HepG2 (cell line): ENCODE data around the gene PIP4K2C. TPM values are rescaled to one million over a fixed set of nuclear protein-coding genes. Genes with fewer than 3 reads are reported as not detected.

Experiments
- HDAC2 ChIP-seq: sonication (generic); formaldehyde crosslinking; IDR thresholded peaks from 2 replicates; pipeline ENCODE4 v1.4.0; 2020; ENCODE audit warnings: missing genetic modification reagents
- KLF15 ChIP-seq: sonication (generic); formaldehyde crosslinking; IDR thresholded peaks from 2 replicates; pipeline ENCODE4 v1.8.1; 2023; ENCODE audit warnings: borderline replicate concordance, mild to moderate bottlenecking, inconsistent platforms, missing genetic modification reagents, mixed read lengths
- NCOR1 ChIP-seq: fragments of 200-600 bp; sonication (generic); IDR thresholded peaks from 2 replicates; pipeline ENCODE4 v1.7.0; 2017; ENCODE audit warnings: antibody characterized with exemption, low read length, borderline replicate concordance
- SKI ChIP-seq: fragments of 450-650 bp; IDR thresholded peaks from one replicate; pipeline ENCODE4 v1.6.1; 2018; ENCODE audit warnings: mild to moderate bottlenecking; ENCODE audit not compliant: partially characterized antibody
- ZBTB8A ChIP-seq: sonication (generic); formaldehyde crosslinking; IDR thresholded peaks from 2 replicates; pipeline ENCODE4 v1.4.0; 2020; ENCODE audit warnings: mild to moderate bottlenecking, low read depth, missing genetic modification reagents, borderline replicate concordance
- ZNF138 ChIP-seq: sonication (generic); formaldehyde crosslinking; IDR thresholded peaks from 2 replicates; pipeline ENCODE4 v1.5.0; 2020; ENCODE audit warnings: mild to moderate bottlenecking, low read depth, missing genetic modification reagents
- ZNF350 ChIP-seq: sonication (generic); formaldehyde crosslinking; IDR thresholded peaks from 2 replicates; pipeline ENCODE4 v1.4.0; 2020; ENCODE audit warnings: mild to moderate bottlenecking, low read depth, missing genetic modification reagents, borderline replicate concordance
- ZNF501 ChIP-seq: sonication (generic); formaldehyde crosslinking; IDR thresholded peaks from 2 replicates; pipeline ENCODE4 v1.5.1; 2020; ENCODE audit warnings: mild to moderate bottlenecking, moderate library complexity, missing genetic modification reagents
- ZNF543 ChIP-seq: sonication (generic); formaldehyde crosslinking; IDR thresholded peaks from 2 replicates; pipeline ENCODE4 v1.4.0; 2020; ENCODE audit warnings: mild to moderate bottlenecking, missing genetic modification reagents
- ZNF557 ChIP-seq: sonication (generic); formaldehyde crosslinking; IDR thresholded peaks from 2 replicates; pipeline ENCODE4 v1.4.0; 2020; ENCODE audit warnings: missing genetic modification reagents
- ZNF607 ChIP-seq: sonication (generic); formaldehyde crosslinking; IDR thresholded peaks from 2 replicates; pipeline ENCODE4 v1.5.1; 2020; ENCODE audit warnings: missing genetic modification reagents, mild to moderate bottlenecking, borderline replicate concordance
- ZNF672 ChIP-seq: sonication (generic); formaldehyde crosslinking; IDR thresholded peaks from 2 replicates; pipeline ENCODE4 v1.8.1; 2022; ENCODE audit warnings: missing genetic modification reagents
- ZNF737 ChIP-seq: sonication (generic); formaldehyde crosslinking; IDR thresholded peaks from 2 replicates; pipeline ENCODE4 v1.5.0; 2020; ENCODE audit warnings: missing genetic modification reagents, mild to moderate bottlenecking, borderline replicate concordance
- polyA plus RNA-seq, 8 experiments: library from polyadenylated mRNA; depleted of rRNA in 3 of 8; stranded (reverse) in 7 of 8; unstranded in 1 of 8; fragments of >200 nt; fragmentation: Illumina TruSeq in 4 of 8; extraction: Trizol in 4 of 8; gene quantifications; 2 replicates each; pipeline versions ENCODE4 v1.2.1 to v1.2.3, GENCODE V29; 2011 to 2016; ENCODE audit warnings: low read depth in 4 of 8, missing spikeins in 1 of 8, mixed read lengths in 1 of 8; ENCODE audit not compliant: insufficient read depth in 1 of 8
- total RNA-seq, 5 experiments: library from RNA; depleted of rRNA; stranded (reverse); fragments of >200 nt; fragmentation: Illumina TruSeq; extraction: Trizol; gene quantifications; 2 replicates each; pipeline ENCODE4 v1.2.3, GENCODE V29; 2016; ENCODE audit warnings: low read depth in 1 of 5
- TF ChIP-seq, protein P1 (sequence below): sonication (generic); formaldehyde crosslinking; IDR thresholded peaks from 2 replicates; pipeline ENCODE4 v1.4.0; 2020; ENCODE audit warnings: missing genetic modification reagents
- TF ChIP-seq, protein P2 (sequence below), 2 experiments: sonication (generic) in 1 of 2; formaldehyde crosslinking in 1 of 2; IDR thresholded peaks; 2 replicates each; pipeline versions ENCODE4 v1.4.0 to v1.6.1; 2016 to 2020; ENCODE audit warnings: borderline replicate concordance in 1 of 2, low read depth in 1 of 2, mild to moderate bottlenecking in 1 of 2, missing genetic modification reagents in 1 of 2
- TF ChIP-seq, protein P3 (sequence below): sonication (generic); formaldehyde crosslinking; conservative IDR thresholded peaks from 2 replicates; pipeline ENCODE4 v1.4.0; 2020; ENCODE audit warnings: mild to moderate bottlenecking, missing genetic modification reagents, moderate library complexity

Gene PIP4K2C
- total and polyA plus RNA-seq, 2 of the 13 experiments (the other 11 are each of a cell fraction or from before 2014, with no cell fraction given): 23.3 to 26.4 TPM

DNA sequence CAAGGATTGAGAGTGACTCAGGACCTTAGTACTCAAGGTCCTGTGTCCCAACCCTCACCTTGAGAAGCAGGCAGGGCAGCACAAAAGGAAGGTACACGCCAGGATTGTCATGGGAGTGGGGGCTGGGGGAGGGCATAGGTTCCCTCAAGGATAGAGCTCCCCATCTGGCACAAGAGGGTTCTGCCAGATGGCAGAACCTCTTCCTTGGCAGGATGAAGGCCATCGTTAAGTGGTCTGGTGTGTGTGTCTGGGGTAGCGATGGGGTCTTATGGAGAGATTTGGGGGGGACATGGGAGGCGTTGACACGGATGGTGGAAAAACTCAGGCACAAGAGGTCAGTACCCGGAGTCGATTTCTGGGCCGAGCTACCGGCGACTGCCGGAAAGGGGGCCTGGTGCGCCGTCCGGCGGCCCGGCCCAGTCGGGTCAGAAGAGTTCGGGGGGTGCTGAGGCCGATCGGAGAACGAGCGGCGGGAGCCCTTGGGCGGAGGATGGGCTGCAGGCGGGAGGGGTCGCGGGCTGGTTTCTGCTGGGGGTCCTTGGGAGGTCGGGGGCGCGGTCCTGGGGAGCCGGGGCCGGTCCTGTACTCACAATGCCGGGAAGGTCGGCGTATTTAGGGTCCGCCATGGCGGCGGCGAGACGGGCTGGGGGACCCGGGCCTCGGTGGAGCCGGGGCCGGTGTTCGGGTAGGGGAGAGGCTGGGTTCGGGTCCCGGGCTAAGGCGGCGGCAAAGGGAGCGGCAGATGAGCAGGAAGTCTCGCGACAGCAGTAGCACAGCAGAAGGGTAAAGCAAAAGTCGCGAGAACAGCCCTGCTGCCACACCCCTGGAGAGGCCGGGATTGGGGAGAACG, 44.3 kb upstream of the PIP4K2C start, which contains the start of gene DCTN2 (continued):
- TF ChIP-seq, protein P1, sequence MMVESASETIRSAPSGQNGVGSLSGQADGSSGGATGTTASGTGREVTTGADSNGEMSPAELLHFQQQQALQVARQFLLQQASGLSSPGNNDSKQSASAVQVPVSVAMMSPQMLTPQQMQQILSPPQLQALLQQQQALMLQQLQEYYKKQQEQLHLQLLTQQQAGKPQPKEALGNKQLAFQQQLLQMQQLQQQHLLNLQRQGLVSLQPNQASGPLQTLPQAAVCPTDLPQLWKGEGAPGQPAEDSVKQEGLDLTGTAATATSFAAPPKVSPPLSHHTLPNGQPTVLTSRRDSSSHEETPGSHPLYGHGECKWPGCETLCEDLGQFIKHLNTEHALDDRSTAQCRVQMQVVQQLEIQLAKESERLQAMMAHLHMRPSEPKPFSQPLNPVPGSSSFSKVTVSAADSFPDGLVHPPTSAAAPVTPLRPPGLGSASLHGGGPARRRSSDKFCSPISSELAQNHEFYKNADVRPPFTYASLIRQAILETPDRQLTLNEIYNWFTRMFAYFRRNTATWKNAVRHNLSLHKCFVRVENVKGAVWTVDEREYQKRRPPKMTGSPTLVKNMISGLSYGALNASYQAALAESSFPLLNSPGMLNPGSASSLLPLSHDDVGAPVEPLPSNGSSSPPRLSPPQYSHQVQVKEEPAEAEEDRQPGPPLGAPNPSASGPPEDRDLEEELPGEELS (CRISPR knock-in tag): 0 out of 2 replicates have a peak, but pooled peaks have one; percentile 19
- TF ChIP-seq ZNF138 (CRISPR knock-in tag): no peak
- TF ChIP-seq ZNF501: no peak
- no peak for TF ChIP-seq HDAC2 (CRISPR knock-in tag)
- TF ChIP-seq ZNF543 (CRISPR knock-in tag): no peak
- no peak for TF ChIP-seq ZNF737
- TF ChIP-seq, protein P2, sequence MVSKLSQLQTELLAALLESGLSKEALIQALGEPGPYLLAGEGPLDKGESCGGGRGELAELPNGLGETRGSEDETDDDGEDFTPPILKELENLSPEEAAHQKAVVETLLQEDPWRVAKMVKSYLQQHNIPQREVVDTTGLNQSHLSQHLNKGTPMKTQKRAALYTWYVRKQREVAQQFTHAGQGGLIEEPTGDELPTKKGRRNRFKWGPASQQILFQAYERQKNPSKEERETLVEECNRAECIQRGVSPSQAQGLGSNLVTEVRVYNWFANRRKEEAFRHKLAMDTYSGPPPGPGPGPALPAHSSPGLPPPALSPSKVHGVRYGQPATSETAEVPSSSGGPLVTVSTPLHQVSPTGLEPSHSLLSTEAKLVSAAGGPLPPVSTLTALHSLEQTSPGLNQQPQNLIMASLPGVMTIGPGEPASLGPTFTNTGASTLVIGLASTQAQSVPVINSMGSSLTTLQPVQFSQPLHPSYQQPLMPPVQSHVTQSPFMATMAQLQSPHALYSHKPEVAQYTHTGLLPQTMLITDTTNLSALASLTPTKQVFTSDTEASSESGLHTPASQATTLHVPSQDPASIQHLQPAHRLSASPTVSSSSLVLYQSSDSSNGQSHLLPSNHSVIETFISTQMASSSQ (IDR thresholded peaks at IDR 0.05; ENCODE audit: low read depth): no peak
- TF ChIP-seq, protein P2 (CRISPR knock-in tag; IDR thresholded peaks at IDR 0.05; ENCODE audit: borderline replicate concordance): 0 out of 2 replicates have a peak, but pooled peaks have one; percentile 29
- TF ChIP-seq ZBTB8A (CRISPR knock-in tag): 0 out of 2 replicates have a peak, but pooled peaks have one; percentile 38
- TF ChIP-seq KLF15: no peak
- TF ChIP-seq NCOR1: no peak
- TF ChIP-seq, protein P3, sequence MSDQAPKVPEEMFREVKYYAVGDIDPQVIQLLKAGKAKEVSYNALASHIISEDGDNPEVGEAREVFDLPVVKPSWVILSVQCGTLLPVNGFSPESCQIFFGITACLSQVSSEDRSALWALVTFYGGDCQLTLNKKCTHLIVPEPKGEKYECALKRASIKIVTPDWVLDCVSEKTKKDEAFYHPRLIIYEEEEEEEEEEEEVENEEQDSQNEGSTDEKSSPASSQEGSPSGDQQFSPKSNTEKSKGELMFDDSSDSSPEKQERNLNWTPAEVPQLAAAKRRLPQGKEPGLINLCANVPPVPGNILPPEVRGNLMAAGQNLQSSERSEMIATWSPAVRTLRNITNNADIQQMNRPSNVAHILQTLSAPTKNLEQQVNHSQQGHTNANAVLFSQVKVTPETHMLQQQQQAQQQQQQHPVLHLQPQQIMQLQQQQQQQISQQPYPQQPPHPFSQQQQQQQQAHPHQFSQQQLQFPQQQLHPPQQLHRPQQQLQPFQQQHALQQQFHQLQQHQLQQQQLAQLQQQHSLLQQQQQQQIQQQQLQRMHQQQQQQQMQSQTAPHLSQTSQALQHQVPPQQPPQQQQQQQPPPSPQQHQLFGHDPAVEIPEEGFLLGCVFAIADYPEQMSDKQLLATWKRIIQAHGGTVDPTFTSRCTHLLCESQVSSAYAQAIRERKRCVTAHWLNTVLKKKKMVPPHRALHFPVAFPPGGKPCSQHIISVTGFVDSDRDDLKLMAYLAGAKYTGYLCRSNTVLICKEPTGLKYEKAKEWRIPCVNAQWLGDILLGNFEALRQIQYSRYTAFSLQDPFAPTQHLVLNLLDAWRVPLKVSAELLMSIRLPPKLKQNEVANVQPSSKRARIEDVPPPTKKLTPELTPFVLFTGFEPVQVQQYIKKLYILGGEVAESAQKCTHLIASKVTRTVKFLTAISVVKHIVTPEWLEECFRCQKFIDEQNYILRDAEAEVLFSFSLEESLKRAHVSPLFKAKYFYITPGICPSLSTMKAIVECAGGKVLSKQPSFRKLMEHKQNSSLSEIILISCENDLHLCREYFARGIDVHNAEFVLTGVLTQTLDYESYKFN (CRISPR knock-in tag): peak; percentile 27; the same call in 1 of the 2 replicates
- 0 out of 2 replicates have a peak, but pooled peaks have one; percentile 13 for TF ChIP-seq ZNF607 (CRISPR knock-in tag)
- 0 out of 2 replicates have a peak, but pooled peaks have one; percentile 7 for TF ChIP-seq ZNF350 (CRISPR knock-in tag)
- no peak for TF ChIP-seq SKI
- no peak for TF ChIP-seq ZNF557 (CRISPR knock-in tag)
- no peak for TF ChIP-seq ZNF672 (CRISPR knock-in tag)
